NCI-H1436 treated with DMSO at 0.1 percent for 48 hours (cell line): ENCODE data around the gene TFCP2.

Source experiments
- DNase-seq: peaks from one replicate; lab custom pipeline; 2025; lab: John Stamatoyannopoulos, UW

The TFCP2 gene

GRCh38 chr12:51197736-51198567 lies 25.0 kb upstream of the TFCP2 start:
- no peak for DNase-seq

- DNase-seq: no peak
Measured at GRCh38 chr12:51196547-51196946, 23.6 kb upstream of the TFCP2 start.

GRCh38 chr12:51195841-51196240 lies 22.9 kb upstream of the TFCP2 start:
- no peak for DNase-seq

- no peak for DNase-seq
Measured at GRCh38 chr12:51192284-51192671, 19.3 kb upstream of the TFCP2 start.

- no peak for DNase-seq
Measured at GRCh38 chr12:51191516-51192283, 18.8 kb upstream of the TFCP2 start.

- no peak for DNase-seq
Measured at GRCh38 chr12:51190820-51191219, 17.9 kb upstream of the TFCP2 start.

GRCh38 chr12:51189790-51190355 lies 16.9 kb upstream of the TFCP2 start:
- DNase-seq: no peak

GRCh38 chr12:51188359-51189051 lies 15.6 kb upstream of the TFCP2 start:
- DNase-seq: no peak

- no peak for DNase-seq
Measured at GRCh38 chr12:51187370-51187987, 14.5 kb upstream of the TFCP2 start.

GRCh38 chr12:51186465-51187085 lies 13.6 kb upstream of the TFCP2 start:
- DNase-seq: no peak

GRCh38 chr12:51185171-51185717 lies 12.3 kb upstream of the TFCP2 start:
- no peak for DNase-seq

- no peak for DNase-seq
Measured at GRCh38 chr12:51183816-51184215, 10.9 kb upstream of the TFCP2 start.

GRCh38 chr12:51183349-51183748 lies 10.4 kb upstream of the TFCP2 start:
- DNase-seq: no peak

- no peak for DNase-seq
Measured at GRCh38 chr12:51181558-51181957, 8.6 kb upstream of the TFCP2 start.

GRCh38 chr12:51177897-51178296 lies 5.0 kb upstream of the TFCP2 start:
- no peak for DNase-seq

- DNase-seq: no peak
Measured at GRCh38 chr12:51174501-51174900, 1.6 kb upstream of the TFCP2 start.

GRCh38 chr12:51171884-51172514 lies 936 bp downstream of the TFCP2 start:
- DNase-seq: no peak

- DNase-seq: no peak
Measured at GRCh38 chr12:51163795-51164194, 9.1 kb downstream of the TFCP2 start.

- no peak for DNase-seq
Measured at GRCh38 chr12:51162217-51162616, 10.7 kb downstream of the TFCP2 start.

GRCh38 chr12:51160814-51161459 lies 12.0 kb downstream of the TFCP2 start:
- no peak for DNase-seq
